GM12872 (cell line): ENCODE measurements around the gene CPT1C.
A peak's percentile ranks its signal among the peaks of the same experiment; 100 is the strongest.

ENCODE experiments used
- CTCF ChIP-seq: IDR thresholded peaks from 3 replicates; pipeline ENCODE4 v1.5.1; 2011; ENCODE audit warnings: low read depth, mild to moderate bottlenecking, low read length, moderate library complexity; ENCODE audit not compliant: insufficient read depth

The CPT1C gene

GRCh38 chr19:49664171-49665035 is 26.5 kb upstream of the CPT1C start:
- no peak for TF ChIP-seq CTCF

GRCh38 chr19:49665036-49665350 is 25.9 kb upstream of the CPT1C start:
- no peak for TF ChIP-seq CTCF

GRCh38 chr19:49665351-49666119 is 25.4 kb upstream of the CPT1C start, which contains the start of the genes BCL2L12 and IRF3:
BCL2L12 (plus strand) TSS chr19:49665933; CDS start chr19:49666693, 760 bp downstream.
IRF3 (minus strand) TSS chr19:49665857; CDS start chr19:49664838, 1,019 bp downstream.
- TF ChIP-seq CTCF, result no peak

GRCh38 chr19:49666120-49666444 is 24.8 kb upstream of the CPT1C start:
- TF ChIP-seq CTCF, result no peak

GRCh38 chr19:49667473-49667872 is 23.4 kb upstream of the CPT1C start:
- TF ChIP-seq CTCF, result no peak

GRCh38 chr19:49669516-49669915 is 21.4 kb upstream of the CPT1C start:
- no peak for TF ChIP-seq CTCF

- peak; percentile 98 for TF ChIP-seq CTCF
Observed at GRCh38 chr19:49672131-49672919, 18.6 kb upstream of the CPT1C start.
